HepG2 (cell line): Measurements from ENCODE around the gene FASTK. TPM values are rescaled to one million over a fixed set of nuclear protein-coding genes. Genes with fewer than 3 reads are reported as not detected.

Experiments used
- ATF1 ChIP-seq: IDR thresholded peaks from 2 replicates; pipeline ENCODE4 v1.6.1; 2016; ENCODE audit warnings: mild to moderate bottlenecking, control low read depth
- CBX1 ChIP-seq: IDR thresholded peaks from one replicate; pipeline ENCODE4 v1.6.1; 2016; ENCODE audit warnings: antibody characterized with exemption, low read depth
- CC2D1A ChIP-seq: sonication (generic); formaldehyde crosslinking; IDR thresholded peaks from 2 replicates; pipeline ENCODE4 v1.8.1; 2023; ENCODE audit warnings: mild to moderate bottlenecking, missing genetic modification reagents
- DNMT1 ChIP-seq: sonication (generic); formaldehyde crosslinking; IDR thresholded peaks from 2 replicates; pipeline ENCODE4 v1.5.1; 2020; ENCODE audit warnings: mild to moderate bottlenecking, missing genetic modification reagents
- FIP1L1 ChIP-seq: fragments of 200-400 bp; formaldehyde crosslinking; IDR thresholded peaks from 2 replicates; pipeline ENCODE4 v1.6.1; 2018; ENCODE audit warnings: low read depth, mild to moderate bottlenecking, low read length, moderate library complexity, borderline replicate concordance; ENCODE audit not compliant: insufficient read depth
- IKZF1 ChIP-seq: fragments of 450-650 bp; IDR thresholded peaks from 2 replicates; pipeline ENCODE4 v1.7.1; 2016
- NCOA2 ChIP-seq: sonication (generic); formaldehyde crosslinking; IDR thresholded peaks from 2 replicates; pipeline ENCODE4 v1.8.0; 2022; ENCODE audit warnings: inconsistent platforms
- SMAD1 ChIP-seq: sonication (generic); formaldehyde crosslinking; IDR thresholded peaks from 2 replicates; pipeline ENCODE4 v1.4.0; 2020; ENCODE audit warnings: missing genetic modification reagents, low read depth, mild to moderate bottlenecking, borderline replicate concordance
- TCF12 ChIP-seq, 2 experiments: fragments of 450-650 bp in 1 of 2; sonication (generic) in 1 of 2; formaldehyde crosslinking in 1 of 2; IDR thresholded peaks; 2 replicates each; pipeline versions ENCODE4 v1.6.1 to v1.8.0; 2017 to 2022; ENCODE audit warnings: antibody characterized with exemption in 1 of 2, mild to moderate bottlenecking in 1 of 2, missing genetic modification reagents in 1 of 2, moderate library complexity in 1 of 2
- polyA plus RNA-seq, 8 experiments: library from polyadenylated mRNA; depleted of rRNA in 3 of 8; stranded (reverse) in 7 of 8; unstranded in 1 of 8; fragments of >200 nt; fragmentation: Illumina TruSeq in 4 of 8; extraction: Trizol in 4 of 8; gene quantifications; 2 replicates each; pipeline versions ENCODE4 v1.2.1 to v1.2.3, GENCODE V29; 2011 to 2016; ENCODE audit warnings: low read depth in 4 of 8, missing spikeins in 1 of 8, mixed read lengths in 1 of 8; ENCODE audit not compliant: insufficient read depth in 1 of 8
- total RNA-seq, 5 experiments: library from RNA; depleted of rRNA; stranded (reverse); fragments of >200 nt; fragmentation: Illumina TruSeq; extraction: Trizol; gene quantifications; 2 replicates each; pipeline ENCODE4 v1.2.3, GENCODE V29; 2016; ENCODE audit warnings: low read depth in 1 of 5
- TF ChIP-seq, protein P1 (sequence below): sonication (generic); formaldehyde crosslinking; IDR thresholded peaks from 2 replicates; pipeline ENCODE4 v1.4.0; 2020; ENCODE audit warnings: missing genetic modification reagents
- TF ChIP-seq, protein P2 (sequence below): sonication (generic); formaldehyde crosslinking; IDR thresholded peaks from 2 replicates; pipeline ENCODE4 v1.4.0; 2020; ENCODE audit warnings: missing genetic modification reagents
- TF ChIP-seq, protein P3 (sequence below): IDR thresholded peaks from 2 replicates; pipeline ENCODE4 v1.6.1; 2016; ENCODE audit warnings: low read depth, missing genetic modification reagents, missing compliant biosample characterization
- TF ChIP-seq, protein P4 (sequence below): sonication (generic); formaldehyde crosslinking; IDR thresholded peaks from 2 replicates; pipeline ENCODE4 v1.5.1; 2020; ENCODE audit warnings: mild to moderate bottlenecking, moderate library complexity, missing genetic modification reagents

The FASTK gene
- total and polyA plus RNA-seq, 2 of the 13 experiments (the other 11 are each of a cell fraction or from before 2014, with no cell fraction given): 52.9 to 55.7 TPM

DNA sequence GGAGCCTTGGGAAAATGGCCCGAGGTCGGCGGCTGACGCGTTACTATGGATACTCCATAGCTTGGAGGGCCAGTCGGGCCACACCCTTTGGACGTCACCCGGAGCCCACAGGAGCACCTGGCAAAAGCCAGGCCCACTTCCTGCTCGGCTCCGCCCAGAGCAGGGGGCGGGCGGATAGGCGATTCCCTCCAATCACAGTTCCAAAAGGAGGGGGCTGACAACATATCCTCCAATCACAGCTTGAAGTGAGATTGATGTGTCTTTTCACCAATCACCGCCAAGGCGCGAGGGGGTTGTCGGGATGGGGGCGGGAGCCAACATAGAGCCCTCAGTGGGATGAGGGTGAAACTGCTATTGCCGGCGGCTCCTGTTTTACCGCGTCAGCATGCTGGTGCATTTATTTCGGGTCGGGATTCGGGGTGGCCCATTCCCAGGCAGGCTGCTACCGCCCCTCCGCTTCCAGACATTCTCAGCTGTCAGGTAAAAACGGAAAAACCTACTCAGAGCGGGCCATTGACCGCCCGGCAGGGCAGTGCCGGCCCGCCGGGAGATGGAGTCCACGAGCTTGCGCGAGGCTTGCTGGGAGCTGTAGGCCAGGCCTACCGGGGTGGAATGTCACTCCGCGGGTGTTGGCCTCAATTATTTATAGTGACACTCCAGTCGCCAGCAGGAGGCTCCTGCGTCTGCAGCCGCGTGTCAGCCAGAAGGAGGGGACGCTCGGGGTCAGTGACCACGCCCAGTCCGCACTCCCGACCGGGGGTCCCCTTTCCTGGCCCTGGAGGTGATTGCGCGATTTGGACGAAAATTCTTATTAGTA, 52.3 kb downstream of the FASTK start, which contains the start of gene ABCB8 (continued):
- TF ChIP-seq, protein P1, sequence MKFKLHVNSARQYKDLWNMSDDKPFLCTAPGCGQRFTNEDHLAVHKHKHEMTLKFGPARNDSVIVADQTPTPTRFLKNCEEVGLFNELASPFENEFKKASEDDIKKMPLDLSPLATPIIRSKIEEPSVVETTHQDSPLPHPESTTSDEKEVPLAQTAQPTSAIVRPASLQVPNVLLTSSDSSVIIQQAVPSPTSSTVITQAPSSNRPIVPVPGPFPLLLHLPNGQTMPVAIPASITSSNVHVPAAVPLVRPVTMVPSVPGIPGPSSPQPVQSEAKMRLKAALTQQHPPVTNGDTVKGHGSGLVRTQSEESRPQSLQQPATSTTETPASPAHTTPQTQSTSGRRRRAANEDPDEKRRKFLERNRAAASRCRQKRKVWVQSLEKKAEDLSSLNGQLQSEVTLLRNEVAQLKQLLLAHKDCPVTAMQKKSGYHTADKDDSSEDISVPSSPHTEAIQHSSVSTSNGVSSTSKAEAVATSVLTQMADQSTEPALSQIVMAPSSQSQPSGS: no peak
- TF ChIP-seq ATF1 (CRISPR knock-in tag) (peak; percentile 72), SMAD1 (0 out of 2 replicates have a peak, but pooled peaks have one; percentile 86), IKZF1 (no peak), NCOA2 (0 out of 2 replicates have a peak, but pooled peaks have one; percentile 20), CBX1 (peak; percentile 19), CC2D1A (CRISPR knock-in tag) (no peak), TCF12 (IDR thresholded peaks at IDR 0.05) (no peak), TCF12 (CRISPR knock-in tag; IDR thresholded peaks at IDR 0.05) (peak; percentile 4; the same call in 1 of the 2 replicates), FIP1L1 (no peak), DNMT1 (CRISPR knock-in tag) (no peak)
- TF ChIP-seq, protein P2, sequence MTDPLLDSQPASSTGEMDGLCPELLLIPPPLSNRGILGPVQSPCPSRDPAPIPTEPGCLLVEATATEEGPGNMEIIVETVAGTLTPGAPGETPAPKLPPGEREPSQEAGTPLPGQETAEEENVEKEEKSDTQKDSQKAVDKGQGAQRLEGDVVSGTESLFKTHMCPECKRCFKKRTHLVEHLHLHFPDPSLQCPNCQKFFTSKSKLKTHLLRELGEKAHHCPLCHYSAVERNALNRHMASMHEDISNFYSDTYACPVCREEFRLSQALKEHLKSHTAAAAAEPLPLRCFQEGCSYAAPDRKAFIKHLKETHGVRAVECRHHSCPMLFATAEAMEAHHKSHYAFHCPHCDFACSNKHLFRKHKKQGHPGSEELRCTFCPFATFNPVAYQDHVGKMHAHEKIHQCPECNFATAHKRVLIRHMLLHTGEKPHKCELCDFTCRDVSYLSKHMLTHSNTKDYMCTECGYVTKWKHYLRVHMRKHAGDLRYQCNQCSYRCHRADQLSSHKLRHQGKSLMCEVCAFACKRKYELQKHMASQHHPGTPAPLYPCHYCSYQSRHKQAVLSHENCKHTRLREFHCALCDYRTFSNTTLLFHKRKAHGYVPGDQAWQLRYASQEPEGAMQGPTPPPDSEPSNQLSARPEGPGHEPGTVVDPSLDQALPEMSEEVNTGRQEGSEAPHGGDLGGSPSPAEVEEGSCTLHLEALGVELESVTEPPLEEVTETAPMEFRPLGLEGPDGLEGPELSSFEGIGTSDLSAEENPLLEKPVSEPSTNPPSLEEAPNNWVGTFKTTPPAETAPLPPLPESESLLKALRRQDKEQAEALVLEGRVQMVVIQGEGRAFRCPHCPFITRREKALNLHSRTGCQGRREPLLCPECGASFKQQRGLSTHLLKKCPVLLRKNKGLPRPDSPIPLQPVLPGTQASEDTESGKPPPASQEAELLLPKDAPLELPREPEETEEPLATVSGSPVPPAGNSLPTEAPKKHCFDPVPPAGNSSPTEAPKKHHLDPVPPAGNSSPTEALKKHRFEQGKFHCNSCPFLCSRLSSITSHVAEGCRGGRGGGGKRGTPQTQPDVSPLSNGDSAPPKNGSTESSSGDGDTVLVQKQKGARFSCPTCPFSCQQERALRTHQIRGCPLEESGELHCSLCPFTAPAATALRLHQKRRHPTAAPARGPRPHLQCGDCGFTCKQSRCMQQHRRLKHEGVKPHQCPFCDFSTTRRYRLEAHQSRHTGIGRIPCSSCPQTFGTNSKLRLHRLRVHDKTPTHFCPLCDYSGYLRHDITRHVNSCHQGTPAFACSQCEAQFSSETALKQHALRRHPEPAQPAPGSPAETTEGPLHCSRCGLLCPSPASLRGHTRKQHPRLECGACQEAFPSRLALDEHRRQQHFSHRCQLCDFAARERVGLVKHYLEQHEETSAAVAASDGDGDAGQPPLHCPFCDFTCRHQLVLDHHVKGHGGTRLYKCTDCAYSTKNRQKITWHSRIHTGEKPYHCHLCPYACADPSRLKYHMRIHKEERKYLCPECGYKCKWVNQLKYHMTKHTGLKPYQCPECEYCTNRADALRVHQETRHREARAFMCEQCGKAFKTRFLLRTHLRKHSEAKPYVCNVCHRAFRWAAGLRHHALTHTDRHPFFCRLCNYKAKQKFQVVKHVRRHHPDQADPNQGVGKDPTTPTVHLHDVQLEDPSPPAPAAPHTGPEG (CRISPR knock-in tag): no peak
- TF ChIP-seq, protein P3, sequence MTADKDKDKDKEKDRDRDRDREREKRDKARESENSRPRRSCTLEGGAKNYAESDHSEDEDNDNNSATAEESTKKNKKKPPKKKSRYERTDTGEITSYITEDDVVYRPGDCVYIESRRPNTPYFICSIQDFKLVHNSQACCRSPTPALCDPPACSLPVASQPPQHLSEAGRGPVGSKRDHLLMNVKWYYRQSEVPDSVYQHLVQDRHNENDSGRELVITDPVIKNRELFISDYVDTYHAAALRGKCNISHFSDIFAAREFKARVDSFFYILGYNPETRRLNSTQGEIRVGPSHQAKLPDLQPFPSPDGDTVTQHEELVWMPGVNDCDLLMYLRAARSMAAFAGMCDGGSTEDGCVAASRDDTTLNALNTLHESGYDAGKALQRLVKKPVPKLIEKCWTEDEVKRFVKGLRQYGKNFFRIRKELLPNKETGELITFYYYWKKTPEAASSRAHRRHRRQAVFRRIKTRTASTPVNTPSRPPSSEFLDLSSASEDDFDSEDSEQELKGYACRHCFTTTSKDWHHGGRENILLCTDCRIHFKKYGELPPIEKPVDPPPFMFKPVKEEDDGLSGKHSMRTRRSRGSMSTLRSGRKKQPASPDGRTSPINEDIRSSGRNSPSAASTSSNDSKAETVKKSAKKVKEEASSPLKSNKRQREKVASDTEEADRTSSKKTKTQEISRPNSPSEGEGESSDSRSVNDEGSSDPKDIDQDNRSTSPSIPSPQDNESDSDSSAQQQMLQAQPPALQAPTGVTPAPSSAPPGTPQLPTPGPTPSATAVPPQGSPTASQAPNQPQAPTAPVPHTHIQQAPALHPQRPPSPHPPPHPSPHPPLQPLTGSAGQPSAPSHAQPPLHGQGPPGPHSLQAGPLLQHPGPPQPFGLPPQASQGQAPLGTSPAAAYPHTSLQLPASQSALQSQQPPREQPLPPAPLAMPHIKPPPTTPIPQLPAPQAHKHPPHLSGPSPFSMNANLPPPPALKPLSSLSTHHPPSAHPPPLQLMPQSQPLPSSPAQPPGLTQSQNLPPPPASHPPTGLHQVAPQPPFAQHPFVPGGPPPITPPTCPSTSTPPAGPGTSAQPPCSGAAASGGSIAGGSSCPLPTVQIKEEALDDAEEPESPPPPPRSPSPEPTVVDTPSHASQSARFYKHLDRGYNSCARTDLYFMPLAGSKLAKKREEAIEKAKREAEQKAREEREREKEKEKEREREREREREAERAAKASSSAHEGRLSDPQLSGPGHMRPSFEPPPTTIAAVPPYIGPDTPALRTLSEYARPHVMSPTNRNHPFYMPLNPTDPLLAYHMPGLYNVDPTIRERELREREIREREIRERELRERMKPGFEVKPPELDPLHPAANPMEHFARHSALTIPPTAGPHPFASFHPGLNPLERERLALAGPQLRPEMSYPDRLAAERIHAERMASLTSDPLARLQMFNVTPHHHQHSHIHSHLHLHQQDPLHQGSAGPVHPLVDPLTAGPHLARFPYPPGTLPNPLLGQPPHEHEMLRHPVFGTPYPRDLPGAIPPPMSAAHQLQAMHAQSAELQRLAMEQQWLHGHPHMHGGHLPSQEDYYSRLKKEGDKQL (CRISPR knock-in tag): no peak
- TF ChIP-seq, protein P4, sequence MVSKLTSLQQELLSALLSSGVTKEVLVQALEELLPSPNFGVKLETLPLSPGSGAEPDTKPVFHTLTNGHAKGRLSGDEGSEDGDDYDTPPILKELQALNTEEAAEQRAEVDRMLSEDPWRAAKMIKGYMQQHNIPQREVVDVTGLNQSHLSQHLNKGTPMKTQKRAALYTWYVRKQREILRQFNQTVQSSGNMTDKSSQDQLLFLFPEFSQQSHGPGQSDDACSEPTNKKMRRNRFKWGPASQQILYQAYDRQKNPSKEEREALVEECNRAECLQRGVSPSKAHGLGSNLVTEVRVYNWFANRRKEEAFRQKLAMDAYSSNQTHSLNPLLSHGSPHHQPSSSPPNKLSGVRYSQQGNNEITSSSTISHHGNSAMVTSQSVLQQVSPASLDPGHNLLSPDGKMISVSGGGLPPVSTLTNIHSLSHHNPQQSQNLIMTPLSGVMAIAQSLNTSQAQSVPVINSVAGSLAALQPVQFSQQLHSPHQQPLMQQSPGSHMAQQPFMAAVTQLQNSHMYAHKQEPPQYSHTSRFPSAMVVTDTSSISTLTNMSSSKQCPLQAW (CRISPR knock-in tag): peak; percentile 85
